Mesothelial cell of epicardium (in vitro differentiated cells): ENCODE measurements around the gene AXIN1. TPM values are rescaled to one million over a fixed set of nuclear protein-coding genes. Genes with fewer than 3 reads are reported as not detected.
"Not testable (repeated sequence)": the region's sequence is repeated elsewhere in the genome, so short reads cannot be mapped to it uniquely, and the experiment has no call there.

Experiments used
- DNase-seq, 2 experiments: peaks; one replicate each; pipeline ENCODE4 v3.0.0; 2021; ENCODE audit warnings: low spot score in 2 of 2; ENCODE audit not compliant: unreplicated experiment in 2 of 2
- H3K27ac Mint-ChIP-seq: 2 replicates; pipeline ENCODE4 v1.8.0; 2021; ENCODE audit warnings: mixed read lengths
- H3K27me3 Mint-ChIP-seq: 2 replicates; pipeline ENCODE4 v1.8.0; 2021; ENCODE audit warnings: low read depth, mixed read lengths
- H3K36me3 Mint-ChIP-seq: 2 replicates; pipeline ENCODE4 v1.8.0; 2021; ENCODE audit warnings: mixed read lengths
- H3K4me1 Mint-ChIP-seq: 2 replicates; pipeline ENCODE4 v1.8.0; 2021; ENCODE audit warnings: mixed read lengths
- H3K4me3 Mint-ChIP-seq: 2 replicates; pipeline ENCODE4 v1.8.0; 2021; ENCODE audit warnings: mild to moderate bottlenecking, moderate library complexity, mixed read lengths
- H3K9me3 Mint-ChIP-seq: 2 replicates; pipeline ENCODE4 v1.8.0; 2021; ENCODE audit warnings: mixed read lengths
- CTCF ChIP-seq: fragments of 200-600 bp; sonication (generic); IDR thresholded peaks from one replicate; pipeline ENCODE4 v1.5.0; 2021; ENCODE audit warnings: antibody characterized with exemption; ENCODE audit not compliant: unreplicated experiment
- total RNA-seq: library from RNA; stranded (reverse); gene quantifications from 3 replicates; pipeline ENCODE4 v1.2.1, GENCODE V29; 2021

AXIN1 gene
- total RNA-seq, 1 donor from 2014 or later: 33.2 TPM

DNA sequence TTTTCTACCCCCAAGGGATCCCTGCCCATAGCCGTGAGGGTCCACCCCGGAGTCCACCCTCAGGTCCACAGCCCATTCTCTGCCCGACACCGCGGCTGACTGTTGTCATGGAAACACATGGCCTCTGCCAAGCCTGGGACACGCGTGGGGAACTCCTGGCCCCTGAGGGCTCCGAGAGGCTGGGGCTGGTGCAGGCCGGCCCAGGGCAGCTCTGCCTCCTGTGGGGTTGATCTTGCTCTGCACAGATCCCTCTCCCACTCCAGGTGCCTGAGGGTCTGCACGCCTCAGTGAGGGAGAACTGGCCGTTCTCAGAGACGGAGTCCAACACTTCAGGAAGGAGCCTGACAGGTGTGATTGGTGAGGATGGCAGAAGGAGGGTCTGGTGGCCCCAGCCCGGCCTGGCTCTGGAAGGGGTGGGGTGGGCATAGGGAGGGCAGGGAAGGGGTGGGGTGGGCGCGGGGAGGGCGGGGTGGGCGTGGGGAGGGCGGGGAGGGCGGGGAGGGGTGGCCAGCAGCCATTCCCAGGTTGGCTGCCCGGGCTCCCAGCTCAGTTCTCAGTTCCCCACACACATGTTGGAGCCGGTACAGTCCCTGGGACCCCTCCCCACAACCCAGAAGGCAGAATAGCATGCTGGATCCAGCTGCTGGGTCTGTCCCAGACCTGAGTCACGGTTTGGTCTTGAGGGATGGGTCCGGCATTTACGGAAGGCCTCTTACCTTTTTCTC lies 11.4 kb upstream of the AXIN1 start:
- DNase-seq: no peak
- H3K27ac Mint-ChIP-seq: no peak overlapping the region
- no peak overlapping the region for H3K4me3 Mint-ChIP-seq
- no peaks in the 10 kb centered on the region for H3K9me3 Mint-ChIP-seq
- TF ChIP-seq CTCF: no peak
- peaks cover 4% of the 10 kb centered on the region for H3K4me1 Mint-ChIP-seq
- H3K27me3 Mint-ChIP-seq: peaks cover 2% of the 10 kb centered on the region
- H3K36me3 Mint-ChIP-seq: peaks cover 3% of the 10 kb centered on the region

DNA sequence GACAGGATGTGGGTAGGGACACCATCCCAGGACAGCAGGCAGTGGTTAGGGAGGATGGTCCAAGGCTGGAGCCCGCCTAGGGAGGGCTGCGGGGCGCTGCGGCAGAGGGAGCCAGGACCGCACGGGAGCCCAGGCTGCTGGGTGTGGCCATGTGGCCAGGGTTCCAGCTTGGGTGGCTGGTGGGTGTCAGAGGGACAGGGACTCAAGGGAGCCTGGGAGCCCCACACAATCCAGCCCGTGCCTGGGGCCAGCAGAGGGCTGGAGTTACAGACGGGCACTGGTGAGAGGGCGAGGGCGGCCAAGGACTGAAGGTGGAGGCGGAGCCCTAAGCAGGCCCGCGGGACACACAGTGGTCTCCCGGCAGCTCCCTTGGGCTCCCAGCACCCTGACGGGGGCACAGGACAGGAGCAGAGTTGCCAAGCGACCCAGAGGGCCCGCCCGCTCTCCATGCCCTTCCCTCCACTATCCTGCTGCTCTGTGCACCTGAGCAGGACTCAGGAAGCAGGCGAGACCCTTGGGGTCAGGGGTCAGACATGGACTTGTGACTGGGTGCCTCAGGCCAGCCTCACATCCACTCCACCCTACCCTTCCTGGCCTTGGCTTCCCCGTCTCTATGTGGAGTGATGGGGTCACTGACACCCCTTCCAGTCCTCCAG lies 10.7 kb upstream of the AXIN1 start:
- DNase-seq: no peak
- Mint-ChIP-seq H3K36me3 (peaks cover 3% of the 10 kb centered on the region), H3K4me1 (peaks cover 4% of the 10 kb centered on the region), H3K27me3 (peaks cover 2% of the 10 kb centered on the region), H3K4me3 (no peak overlapping the region), H3K9me3 (no peaks in the 10 kb centered on the region), H3K27ac (no peak overlapping the region)
- no peak for TF ChIP-seq CTCF

GRCh38 chr16:362702-362999 lies 10.1 kb upstream of the AXIN1 start:
- not testable (repeated sequence) for H3K4me3 Mint-ChIP-seq, DNase-seq, H3K9me3 Mint-ChIP-seq, H3K27me3 Mint-ChIP-seq, H3K4me1 Mint-ChIP-seq, H3K36me3 Mint-ChIP-seq, H3K27ac Mint-ChIP-seq

DNA sequence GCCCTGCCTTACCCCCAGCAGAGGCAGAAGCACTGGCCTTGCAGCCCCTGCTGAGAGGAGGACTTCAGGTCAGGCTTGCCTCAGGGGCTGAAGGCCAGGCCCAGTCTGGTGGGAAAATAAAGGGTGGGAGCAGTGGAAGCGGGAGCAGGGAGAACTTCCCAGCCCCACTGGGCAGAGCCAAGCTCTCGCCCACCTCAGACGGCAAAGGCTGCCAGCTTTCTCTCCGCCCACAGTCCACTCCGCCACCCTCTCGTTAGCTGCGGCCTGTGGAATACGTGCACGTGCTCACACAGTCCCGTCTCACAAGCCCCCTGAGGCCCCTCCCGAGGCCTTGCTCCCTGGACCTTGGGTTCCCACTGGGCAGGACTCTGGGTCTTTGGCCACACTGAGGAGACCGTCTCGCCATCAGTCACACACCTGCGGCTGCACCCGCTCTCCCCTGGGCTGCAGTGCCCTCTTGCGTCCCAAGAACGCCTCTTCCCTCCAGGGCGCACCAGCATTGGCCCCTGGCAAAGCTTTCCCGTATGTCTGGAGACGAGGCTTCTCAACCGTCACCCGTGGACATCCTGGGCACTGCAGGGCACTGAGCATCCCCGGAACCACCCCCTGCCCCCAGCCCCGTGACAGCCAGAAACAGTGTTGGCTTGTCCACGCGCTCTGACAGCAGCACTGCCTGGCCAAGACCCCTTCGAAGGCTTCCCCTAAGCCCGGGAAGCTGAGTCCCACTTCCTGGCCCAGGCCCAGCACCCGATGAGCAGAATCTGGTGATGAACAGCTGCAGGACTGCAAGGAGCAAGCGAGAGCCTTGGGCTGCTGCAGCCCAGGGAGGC lies 9.6 kb upstream of the AXIN1 start:
- peaks cover 4% of the 10 kb centered on the region for H3K4me1 Mint-ChIP-seq
- peaks cover 1% of the 10 kb centered on the region for H3K36me3 Mint-ChIP-seq
- peak in 1 of 2 experiments; percentile 76 for DNase-seq
- no peaks in the 10 kb centered on the region for H3K9me3 Mint-ChIP-seq
- TF ChIP-seq CTCF: peak; percentile 25
- H3K27me3 Mint-ChIP-seq: peaks cover 2% of the 10 kb centered on the region
- H3K4me3 Mint-ChIP-seq: no peak overlapping the region
- no peak overlapping the region for H3K27ac Mint-ChIP-seq

- DNase-seq: no peak
- H3K27ac Mint-ChIP-seq: no peak overlapping the region
- TF ChIP-seq CTCF: no peak
- H3K9me3 Mint-ChIP-seq: no peaks in the 10 kb centered on the region
- H3K27me3 Mint-ChIP-seq: peaks cover 2% of the 10 kb centered on the region
- peaks cover 4% of the 10 kb centered on the region for H3K4me1 Mint-ChIP-seq
- no peak overlapping the region for H3K4me3 Mint-ChIP-seq
- no peaks in the 10 kb centered on the region for H3K36me3 Mint-ChIP-seq
Observed at GRCh38 chr16:361341-361871, 8.9 kb upstream of the AXIN1 start.
